Stomach (tissue), 4 donors: ENCODE measurements around the gene CACNG4.

ENCODE experiments used
- CTCF ChIP-seq, 7 experiments: fragments of 450-650 bp in 4 of 7; fragments of 200-600 bp in 3 of 7; sonication (generic) in 3 of 7; IDR thresholded peaks; one replicate each; pipeline ENCODE4 v1.5.1; 2016 to 2019; ENCODE audit warnings: antibody characterized with exemption in 7 of 7, control low read depth in 2 of 7, mild to moderate bottlenecking in 1 of 7
- POLR2AphosphoS5 ChIP-seq, 3 donors: sonication (generic); formaldehyde crosslinking; IDR thresholded peaks; one replicate each; pipeline ENCODE4 v1.6.1; 2016; ENCODE audit warnings: antibody characterized with exemption in 3 of 3

DNA sequence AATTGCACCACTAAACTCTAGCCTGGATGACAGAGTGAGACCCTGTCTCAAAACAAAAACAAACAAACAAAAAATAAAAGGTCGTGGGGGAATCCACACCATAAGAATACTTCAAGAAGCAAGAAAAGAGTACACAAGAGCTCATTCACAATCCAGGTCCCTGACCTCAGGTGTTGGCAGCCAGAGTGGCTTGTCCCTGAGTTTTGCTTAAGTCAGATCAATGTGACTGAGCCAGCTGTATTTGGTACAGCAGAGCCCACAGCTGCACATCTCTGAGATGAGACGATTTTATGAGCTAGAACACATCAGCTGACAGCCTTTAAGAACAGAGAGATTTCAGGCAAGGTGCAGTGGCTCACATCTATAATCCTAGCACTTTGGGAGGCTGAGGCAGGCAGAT is 102.2 kb downstream of the CACNG4 start:
- TF ChIP-seq POLR2AphosphoS5 (IDR thresholded peaks at IDR 0.05) (no peak), CTCF (IDR thresholded peaks at IDR 0.05) (no peak)
